BJ (cell line): ENCODE measurements around the gene FGF3. TPM values are rescaled to one million over a fixed set of nuclear protein-coding genes. Genes with fewer than 3 reads are reported as not detected.

Experiments
- CTCF ChIA-PET: fragments of 350-600 bp; formaldehyde crosslinking; extraction: SDS; loops from one replicate; lab custom pipeline; 2021; ENCODE audit warnings: antibody characterized with exemption, inconsistent platforms; lab: Yijun Ruan, JAX
- POLR2A ChIA-PET: fragments of 300-600 bp; sonication (Branson Sonifier 250); formaldehyde crosslinking; extraction: SDS; loops from one replicate; lab custom pipeline; 2021; ENCODE audit warnings: antibody characterized with exemption; lab: Charles Lee
- DNase-seq: peaks from one replicate; pipeline ENCODE4 v3.0.0-alpha.2; 2011; ENCODE audit warnings: low read depth
- H3K27me3 ChIP-seq: 2 replicates; pipeline ENCODE4 v1.6.0; 2011; ENCODE audit warnings: low read length; ENCODE audit not compliant: control insufficient read depth, insufficient read depth
- H3K36me3 ChIP-seq: 2 replicates; pipeline ENCODE4 v1.5.1; 2011; ENCODE audit warnings: low read length; ENCODE audit not compliant: control insufficient read depth, insufficient read depth
- H3K4me3 ChIP-seq: 2 replicates; pipeline ENCODE4 v1.5.1; 2011; ENCODE audit warnings: low read depth, mild to moderate bottlenecking, control low read depth, low read length
- CTCF ChIP-seq: IDR thresholded peaks from 2 replicates; pipeline ENCODE4 v1.5.1; 2011; ENCODE audit warnings: low read depth, mild to moderate bottlenecking, control low read depth, inconsistent platforms, low read length, moderate library complexity; ENCODE audit not compliant: insufficient read depth
- polyA plus RNA-seq: library from polyadenylated mRNA; depleted of rRNA; stranded (reverse); fragments of >200 nt; gene quantifications from 2 replicates; pipeline ENCODE4 v1.2.3, GENCODE V29; 2011

The FGF3 gene
- polyA plus RNA-seq, 1 experiment = not detected

- ChIA-PET CTCF (interaction anchor here (1.0 kb wide), 1 partner anchor 96 kb away, joined by 3 read pairs; no protein-coding TSS in a partner anchor), POLR2A (no interaction called here)
- no peak for TF ChIP-seq CTCF
- Histone ChIP-seq H3K4me3 (no peak overlapping the region), H3K36me3 (no peaks in the 10 kb centered on the region), H3K27me3 (peaks cover 31% of the 10 kb centered on the region)
- no peak for DNase-seq
Measured at GRCh38 chr11:69813839-69814238, 5.4 kb downstream of the FGF3 start.

GRCh38 chr11:69812946-69813345, 6.3 kb downstream of the FGF3 start:
- no peak for TF ChIP-seq CTCF
- ChIA-PET POLR2A (no interaction called here), CTCF (interaction anchor here (1.0 kb wide), 1 partner anchor 95 kb away, joined by 3 read pairs; no protein-coding TSS in a partner anchor)
- no peaks in the 10 kb centered on the region for H3K36me3 ChIP-seq
- no peak for DNase-seq
- peaks cover 33% of the 10 kb centered on the region for H3K27me3 ChIP-seq
- H3K4me3 ChIP-seq = no peak overlapping the region

GRCh38 chr11:69812256-69812655, 7.0 kb downstream of the FGF3 start:
- ChIA-PET CTCF (interaction anchor here (1.4 kb wide), 1 partner anchor 15 kb away, joined by 3 read pairs; no protein-coding TSS in a partner anchor), POLR2A (no interaction called here)
- DNase-seq = no peak
- no peak for TF ChIP-seq CTCF
- Histone ChIP-seq H3K27me3 (peaks cover 30% of the 10 kb centered on the region), H3K4me3 (no peak overlapping the region), H3K36me3 (no peaks in the 10 kb centered on the region)

- Histone ChIP-seq H3K4me3 (no peak overlapping the region), H3K27me3 (peaks cover 21% of the 10 kb centered on the region), H3K36me3 (no peaks in the 10 kb centered on the region)
- no peak for DNase-seq
- ChIA-PET CTCF (interaction anchor here (1.4 kb wide), 1 partner anchor 14 kb away, joined by 3 read pairs; no protein-coding TSS in a partner anchor), POLR2A (no interaction called here)
- no peak for TF ChIP-seq CTCF
Measured at GRCh38 chr11:69811431-69811830, 7.8 kb downstream of the FGF3 start.

- Histone ChIP-seq H3K27me3 (peaks cover 12% of the 10 kb centered on the region), H3K4me3 (no peak overlapping the region), H3K36me3 (no peaks in the 10 kb centered on the region)
- CTCF ChIA-PET = no interaction called here
- TF ChIP-seq CTCF = no peak
- no peak for DNase-seq
- POLR2A ChIA-PET = no interaction called here
Measured at GRCh38 chr11:69810289-69811118, 8.7 kb downstream of the FGF3 start.
